SJCRH30 (cell line): ENCODE measurements around the gene FIBP. TPM values are rescaled to one million over a fixed set of nuclear protein-coding genes. Genes with fewer than 3 reads are reported as not detected.

Experiments used
- DNase-seq, 2 experiments: peaks; one replicate each; pipeline ENCODE4 v3.0.0-alpha.2; 2015 to 2020
- H3K27ac ChIP-seq: fragments of 250-450 bp; sonication (Bioruptor Pico); 2 replicates; pipeline ENCODE4 v1.5.1; 2020; ENCODE audit warnings: mild to moderate bottlenecking, moderate library complexity
- H3K27me3 ChIP-seq: fragments of 250-450 bp; sonication (Bioruptor Pico); 2 replicates; pipeline ENCODE4 v1.5.1; 2020; ENCODE audit warnings: mild to moderate bottlenecking, moderate library complexity
- H3K36me3 ChIP-seq: fragments of 250-450 bp; sonication (Bioruptor Pico); 2 replicates; pipeline ENCODE4 v1.5.1; 2020; ENCODE audit warnings: mild to moderate bottlenecking, moderate library complexity
- H3K4me1 ChIP-seq: fragments of 250-450 bp; sonication (Bioruptor Pico); 2 replicates; pipeline ENCODE4 v1.5.1; 2020; ENCODE audit warnings: mild to moderate bottlenecking, moderate library complexity
- H3K4me3 ChIP-seq: fragments of 250-450 bp; sonication (Bioruptor Pico); 2 replicates; pipeline ENCODE4 v1.5.1; 2020; ENCODE audit warnings: mild to moderate bottlenecking, moderate library complexity
- H3K9me3 ChIP-seq: fragments of 250-450 bp; sonication (Bioruptor Pico); replicated peaks from 2 replicates; pipeline ENCODE4 v1.5.1; 2020; ENCODE audit warnings: mild to moderate bottlenecking, moderate library complexity
- total RNA-seq: library from RNA; depleted of rRNA; stranded (reverse); fragments of >200 nt; shearing (Covaris generic); gene quantifications from 2 replicates; pipeline ENCODE4 v1.2.3, GENCODE V29; 2014

Gene FIBP
- total RNA-seq, 1 experiment from 2014 or later = 64.3 TPM

DNA sequence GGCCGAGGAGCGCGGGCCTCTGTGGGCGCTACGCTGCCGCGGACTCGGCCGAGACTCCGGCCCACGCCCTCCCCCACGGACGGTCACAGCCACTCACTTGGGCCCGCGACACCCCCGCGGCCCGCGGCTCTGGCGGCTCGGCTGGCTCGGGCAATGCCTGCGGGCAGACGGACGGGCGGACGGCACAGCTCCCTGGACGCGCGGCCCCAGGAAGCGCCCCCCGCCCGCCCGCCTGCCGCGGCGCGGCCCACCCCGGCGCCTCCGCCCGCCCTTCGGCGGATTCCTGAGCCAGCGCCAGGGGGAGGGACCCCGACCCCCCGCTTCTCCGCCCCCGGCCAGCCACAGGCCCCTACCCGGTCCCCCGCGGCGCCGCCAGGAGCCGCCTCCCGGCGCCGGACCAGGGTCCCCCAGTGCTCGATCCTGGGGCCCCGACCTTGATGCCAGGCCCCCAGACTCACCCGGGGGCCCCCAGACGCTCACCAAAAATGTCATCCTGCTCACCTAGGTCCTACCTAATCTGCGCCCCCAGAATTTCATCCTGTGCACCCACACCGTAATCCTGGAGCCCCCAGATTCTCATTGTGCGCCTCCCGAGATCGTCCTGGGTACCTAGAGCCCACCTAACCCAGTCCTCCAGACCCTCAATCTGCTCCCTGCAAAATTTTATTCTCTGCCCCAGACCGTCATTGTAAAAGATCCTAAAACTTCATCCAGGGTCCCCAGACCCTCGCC lies 15.5 kb downstream of the FIBP start, which contains the start of gene EFEMP2:
Gene EFEMP2, minus strand, starts transcription at position 215 of the 732 bp plus-strand sequence. CDS start 446 bp downstream, outside the sequence.
- H3K27ac ChIP-seq = peak within 1 kb of the TSS; percentile 19; the same call in 1 of the 2 replicates
- peaks cover 5% of the 10 kb centered on the region; the same call in 1 of the 2 replicates for H3K4me1 ChIP-seq
- H3K9me3 ChIP-seq = no peaks in the 10 kb centered on the region
- H3K27me3 ChIP-seq = no peaks in the 10 kb centered on the region
- peak within 1 kb of the TSS; percentile 58 for H3K4me3 ChIP-seq
- H3K36me3 ChIP-seq = peaks cover 2% of the 10 kb centered on the region
- DNase-seq = peak; percentile 41 to 42

DNA sequence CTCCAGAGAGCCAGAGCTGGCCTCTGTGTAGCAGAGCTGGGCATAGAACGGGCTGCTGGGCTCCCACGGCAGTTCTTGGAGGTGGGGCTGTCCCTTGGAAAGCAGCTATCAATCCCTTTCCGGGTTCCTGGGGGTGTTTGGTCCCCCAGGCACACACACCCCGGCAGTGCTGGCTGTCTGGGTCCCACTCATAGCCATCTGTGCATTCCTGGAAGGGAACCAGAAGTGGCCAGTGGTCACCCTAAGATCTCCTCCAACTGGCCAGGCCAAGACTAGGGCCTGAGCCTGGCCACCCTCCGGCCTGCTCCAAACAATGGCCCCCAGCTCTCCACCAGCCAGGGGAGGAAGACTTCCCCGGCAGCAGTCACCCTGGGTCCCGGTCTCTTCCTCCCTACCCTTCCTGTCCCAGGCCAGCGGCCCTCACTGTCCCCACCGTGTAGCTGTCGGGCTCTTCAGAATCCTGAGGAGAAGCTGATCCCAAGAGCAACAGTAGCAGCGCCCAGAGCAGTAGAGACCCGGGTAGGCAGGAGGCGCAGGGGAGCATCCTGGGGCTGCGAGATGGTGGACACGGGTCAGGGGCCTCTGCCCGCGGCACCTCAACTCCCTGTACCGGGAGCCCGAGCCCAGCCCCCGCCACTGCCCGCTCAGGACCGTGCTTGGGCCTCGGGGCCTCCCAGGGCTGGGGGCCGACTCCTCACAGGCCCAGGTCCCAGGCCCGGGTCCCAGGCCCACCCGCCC lies 16.3 kb downstream of the FIBP start:
- peak; percentile 42 to 55 for DNase-seq
- Histone ChIP-seq H3K27me3 (no peaks in the 10 kb centered on the region), H3K27ac (peak overlapping the region; percentile 19; the same call in 1 of the 2 replicates), H3K4me3 (peak overlapping the region; percentile 58), H3K36me3 (peaks cover 7% of the 10 kb centered on the region), H3K4me1 (peaks cover 5% of the 10 kb centered on the region; the same call in 1 of the 2 replicates), H3K9me3 (no peaks in the 10 kb centered on the region)

DNA sequence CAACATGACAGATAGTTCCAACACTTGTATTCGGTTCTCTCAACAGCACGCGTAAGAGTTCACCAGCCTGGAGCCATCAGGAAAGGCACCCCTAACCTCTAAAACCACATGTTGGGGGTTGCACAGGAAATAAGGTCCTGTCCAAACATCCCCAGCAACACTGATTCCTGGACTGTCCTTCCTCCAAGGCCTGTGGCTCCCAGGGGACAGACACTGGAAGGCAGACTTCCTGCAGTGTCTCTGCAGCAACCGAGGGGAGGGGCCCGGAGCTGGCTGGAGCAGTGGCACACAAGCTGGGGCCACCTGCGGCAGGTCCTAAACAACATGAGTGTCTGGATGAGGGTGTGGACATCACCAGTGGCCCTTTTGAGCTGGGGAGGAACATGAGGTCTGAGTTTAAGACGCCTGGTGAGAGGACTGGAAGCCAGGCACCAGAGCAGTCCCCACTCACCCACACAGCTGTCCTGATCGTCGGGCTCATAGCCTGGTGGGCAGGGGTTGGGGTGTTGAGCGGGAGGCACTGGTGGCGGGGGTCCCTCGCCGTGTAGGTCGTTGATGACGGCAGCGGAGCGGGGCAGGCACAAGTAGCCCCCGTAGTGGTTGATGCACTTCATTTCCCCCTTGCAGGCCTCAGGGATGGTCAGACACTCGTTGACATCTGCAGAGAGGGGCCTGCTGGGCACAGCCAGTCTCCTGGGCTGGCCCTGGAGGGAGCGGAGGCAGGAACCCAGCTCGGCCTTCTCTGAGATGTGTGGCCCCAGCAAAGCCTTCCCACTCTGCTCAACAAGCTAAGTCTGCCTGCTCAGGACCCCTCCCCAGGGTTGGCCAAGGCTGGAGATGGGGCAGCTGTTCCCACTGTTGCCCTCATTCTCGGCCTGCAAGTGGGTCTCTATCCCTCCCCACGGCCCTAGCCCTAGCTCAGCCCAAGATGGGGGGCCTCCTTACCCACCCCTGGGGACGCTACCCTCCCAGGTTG lies 17.3 kb downstream of the FIBP start:
- Histone ChIP-seq H3K27me3 (no peaks in the 10 kb centered on the region), H3K4me3 (no peak overlapping the region), H3K9me3 (no peaks in the 10 kb centered on the region), H3K4me1 (peaks cover 5% of the 10 kb centered on the region; the same call in 1 of the 2 replicates), H3K36me3 (peaks cover 14% of the 10 kb centered on the region), H3K27ac (no peak overlapping the region)
- no peak for DNase-seq

DNA sequence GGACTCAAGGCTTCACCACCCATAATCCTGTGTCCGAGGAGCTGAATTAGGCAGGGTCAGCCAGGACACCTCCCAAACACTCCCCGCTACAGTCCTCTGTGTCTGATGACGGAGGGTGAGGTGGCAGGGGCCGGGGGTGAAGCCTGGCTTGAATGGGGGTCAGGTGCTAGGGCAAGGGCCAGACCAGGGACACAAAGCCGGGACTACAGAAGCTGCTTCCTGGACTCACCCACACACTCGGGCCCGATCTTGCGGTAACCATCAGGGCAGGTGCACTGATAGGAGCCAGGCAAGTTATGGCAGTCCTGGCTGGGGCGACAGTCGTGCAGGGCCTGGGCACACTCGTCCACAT lies 18.0 kb downstream of the FIBP start:
- no peak for DNase-seq
- peaks cover 5% of the 10 kb centered on the region; the same call in 1 of the 2 replicates for H3K4me1 ChIP-seq
- no peaks in the 10 kb centered on the region for H3K27me3 ChIP-seq
- H3K36me3 ChIP-seq = peaks cover 20% of the 10 kb centered on the region
- no peak overlapping the region for H3K27ac ChIP-seq
- no peak overlapping the region for H3K4me3 ChIP-seq
- H3K9me3 ChIP-seq = no peaks in the 10 kb centered on the region

DNA sequence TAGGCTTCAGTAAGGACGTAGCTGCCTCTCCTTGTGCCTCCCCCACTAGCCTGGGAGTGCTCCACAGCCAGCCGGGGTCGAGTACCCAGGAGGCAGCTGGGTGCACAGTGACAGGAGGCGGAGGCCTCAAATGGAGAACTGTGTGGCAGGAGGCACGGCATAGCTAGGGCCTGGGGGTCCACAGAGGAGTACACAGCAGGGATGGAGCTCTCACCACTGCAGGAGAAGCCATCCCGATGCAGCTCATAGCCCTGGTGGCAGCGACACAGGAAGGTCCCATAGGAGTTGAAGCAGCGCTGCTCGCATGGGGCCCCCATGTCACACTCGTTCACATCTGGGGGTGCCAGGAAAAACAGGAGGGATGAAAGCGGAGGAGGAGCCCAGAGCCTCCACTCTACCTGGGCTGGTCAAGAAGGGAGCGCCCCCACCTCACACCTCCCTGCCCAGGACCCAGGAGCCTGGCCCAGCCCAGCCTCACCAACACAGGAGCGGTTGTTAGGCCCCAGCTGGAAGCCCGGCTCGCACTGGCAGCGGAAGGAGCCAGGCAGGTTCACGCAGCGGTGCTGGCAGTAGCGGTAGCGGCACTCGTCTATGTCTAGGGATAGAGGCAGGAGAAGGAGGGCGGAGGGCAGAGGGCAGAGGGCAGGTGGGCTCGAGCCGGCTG lies 18.5 kb downstream of the FIBP start:
- Histone ChIP-seq H3K27me3 (no peaks in the 10 kb centered on the region), H3K9me3 (no peaks in the 10 kb centered on the region), H3K27ac (no peak overlapping the region), H3K4me1 (peaks cover 5% of the 10 kb centered on the region; the same call in 1 of the 2 replicates), H3K4me3 (no peak overlapping the region), H3K36me3 (peaks cover 25% of the 10 kb centered on the region)
- no peak for DNase-seq

DNA sequence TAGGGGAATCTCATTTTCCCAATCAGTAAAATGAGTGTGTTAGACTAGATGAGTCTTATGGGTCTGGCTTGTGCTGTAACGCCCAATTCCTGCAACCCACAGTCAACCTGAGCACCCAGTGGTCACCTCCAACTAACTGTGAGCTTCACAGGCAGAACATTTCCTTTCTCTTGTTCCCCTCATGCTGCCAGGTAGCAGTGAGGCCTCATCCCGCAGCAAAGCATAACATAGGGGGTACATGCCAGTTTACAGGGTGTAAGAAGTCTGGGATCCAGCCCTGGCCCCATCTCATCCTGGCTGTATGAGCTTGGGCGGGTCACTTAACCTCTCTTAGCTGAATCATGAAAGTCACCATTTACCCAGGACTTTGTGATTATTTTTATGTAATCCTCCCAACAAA lies 19.4 kb downstream of the FIBP start:
- Histone ChIP-seq H3K9me3 (no peaks in the 10 kb centered on the region), H3K36me3 (peaks cover 28% of the 10 kb centered on the region), H3K4me3 (no peak overlapping the region), H3K27me3 (no peaks in the 10 kb centered on the region), H3K4me1 (peaks cover 5% of the 10 kb centered on the region; the same call in 1 of the 2 replicates), H3K27ac (no peak overlapping the region)
- no peak for DNase-seq

DNA sequence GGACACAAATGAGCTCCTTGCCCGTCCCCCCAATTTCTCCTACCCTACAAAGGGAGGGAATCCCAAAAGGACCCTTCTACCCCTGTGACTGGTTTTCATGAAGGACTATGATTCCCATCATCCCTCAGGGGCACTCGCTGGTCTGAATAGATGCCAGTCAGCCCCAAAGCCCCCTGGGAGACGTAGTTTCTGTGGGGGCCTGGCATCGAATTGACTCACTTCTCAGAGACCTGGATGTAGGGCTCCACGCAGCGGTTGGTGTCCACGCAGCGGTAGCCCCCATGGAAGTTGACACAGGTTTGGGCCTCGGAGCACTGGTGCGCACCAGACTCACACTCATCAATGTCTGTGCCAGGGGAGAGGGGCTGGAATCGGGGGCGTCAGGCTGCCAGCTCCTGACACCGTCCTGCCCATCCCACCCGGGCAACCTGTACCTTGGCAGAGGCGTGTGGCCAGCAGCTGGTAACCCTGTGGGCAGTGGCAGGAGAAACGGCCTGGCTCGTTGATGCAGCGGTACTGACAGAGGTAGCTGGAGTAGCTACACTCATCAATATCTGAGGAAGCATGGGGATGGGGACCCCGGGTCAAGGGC lies 20.1 kb downstream of the FIBP start:
- H3K4me3 ChIP-seq = no peak overlapping the region
- DNase-seq = peak in 1 of 2 experiments; percentile 36
- H3K4me1 ChIP-seq = peaks cover 5% of the 10 kb centered on the region; the same call in 1 of the 2 replicates
- H3K36me3 ChIP-seq = peaks cover 32% of the 10 kb centered on the region
- no peak overlapping the region for H3K27ac ChIP-seq
- H3K9me3 ChIP-seq = no peaks in the 10 kb centered on the region
- H3K27me3 ChIP-seq = no peaks in the 10 kb centered on the region

DNA sequence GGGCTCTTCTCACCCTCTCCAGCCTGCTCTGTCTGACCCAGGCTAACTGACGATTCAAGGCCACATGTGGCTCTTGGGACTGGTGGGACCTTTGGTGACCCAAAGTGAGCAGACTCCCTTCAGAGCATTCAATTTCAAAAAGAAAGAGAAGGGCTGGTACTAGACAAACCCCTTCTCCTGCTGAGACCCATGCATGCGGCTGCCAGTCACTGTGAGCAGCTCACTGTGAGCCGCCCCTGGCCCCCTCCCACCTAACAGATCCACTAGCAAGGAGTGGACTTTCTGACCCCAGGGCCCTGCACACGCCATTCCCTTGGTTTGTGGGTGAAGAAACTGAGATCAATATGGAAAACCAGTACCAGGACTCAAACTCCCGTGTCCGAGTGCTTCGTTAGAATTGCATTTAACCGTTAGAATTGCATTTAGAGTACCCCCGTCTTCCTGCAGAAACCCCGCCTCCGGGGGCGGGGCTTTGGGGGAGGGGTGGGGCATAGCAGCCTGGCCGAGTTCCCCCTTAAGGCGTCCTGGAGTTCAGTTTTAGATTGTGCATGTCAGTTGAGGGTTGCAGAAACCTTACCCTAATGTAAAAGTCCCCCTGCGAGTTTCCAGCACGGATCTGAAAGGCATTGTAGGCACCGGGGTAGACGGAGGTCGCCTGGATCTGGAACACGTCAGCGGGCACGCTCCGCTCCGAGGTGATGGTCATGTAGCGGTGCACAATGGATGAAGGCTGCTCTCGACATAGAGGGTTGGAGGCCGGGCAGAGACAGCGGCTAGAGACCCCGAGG lies 20.8 kb downstream of the FIBP start:
- Histone ChIP-seq H3K27ac (no peak overlapping the region), H3K36me3 (peaks cover 32% of the 10 kb centered on the region), H3K9me3 (no peaks in the 10 kb centered on the region), H3K4me1 (peaks cover 5% of the 10 kb centered on the region; the same call in 1 of the 2 replicates), H3K27me3 (no peaks in the 10 kb centered on the region), H3K4me3 (no peak overlapping the region)
- no peak for DNase-seq

DNA sequence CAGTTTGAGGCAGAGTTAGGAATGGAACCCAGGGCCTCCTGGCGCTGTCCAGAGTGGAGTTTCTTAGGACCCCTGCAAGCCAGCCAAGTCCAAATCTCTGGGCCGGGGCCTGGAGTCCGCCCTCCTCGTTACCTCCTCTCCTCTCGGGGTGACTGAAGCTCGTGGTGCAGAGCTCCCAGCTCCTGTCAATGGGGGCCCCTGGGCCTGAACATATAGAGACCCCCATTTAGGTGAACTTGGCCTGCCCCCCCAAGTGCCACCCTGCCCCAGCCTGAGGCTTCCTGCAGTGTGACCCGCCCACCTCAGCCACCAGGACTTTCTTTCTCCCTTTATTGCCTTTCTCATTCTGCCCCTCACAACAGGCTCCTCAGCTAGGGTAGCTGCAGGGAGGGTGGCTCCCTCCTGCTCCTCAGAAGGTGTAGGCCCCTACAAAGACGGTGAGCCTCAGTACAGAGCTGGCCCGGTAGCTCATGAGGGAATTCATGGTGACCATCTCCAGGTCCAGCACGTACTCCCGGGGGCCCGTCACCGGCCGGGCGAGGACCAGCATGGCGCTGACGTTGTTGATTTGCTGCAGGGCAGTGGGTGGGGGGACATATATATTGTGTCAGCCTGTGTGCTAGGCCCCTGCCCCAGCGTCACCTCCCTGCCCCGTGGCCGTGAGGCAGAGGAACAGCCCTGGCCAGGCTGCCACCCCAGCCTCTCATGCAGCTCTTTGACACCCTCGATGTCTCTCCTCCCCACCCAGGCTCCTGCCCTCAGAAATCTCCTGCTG lies 21.6 kb downstream of the FIBP start:
- Histone ChIP-seq H3K9me3 (no peaks in the 10 kb centered on the region), H3K36me3 (peaks cover 32% of the 10 kb centered on the region), H3K4me1 (peaks cover 2% of the 10 kb centered on the region; the same call in 1 of the 2 replicates), H3K27me3 (no peaks in the 10 kb centered on the region), H3K4me3 (no peak overlapping the region), H3K27ac (no peak overlapping the region)
- no peak for DNase-seq

DNA sequence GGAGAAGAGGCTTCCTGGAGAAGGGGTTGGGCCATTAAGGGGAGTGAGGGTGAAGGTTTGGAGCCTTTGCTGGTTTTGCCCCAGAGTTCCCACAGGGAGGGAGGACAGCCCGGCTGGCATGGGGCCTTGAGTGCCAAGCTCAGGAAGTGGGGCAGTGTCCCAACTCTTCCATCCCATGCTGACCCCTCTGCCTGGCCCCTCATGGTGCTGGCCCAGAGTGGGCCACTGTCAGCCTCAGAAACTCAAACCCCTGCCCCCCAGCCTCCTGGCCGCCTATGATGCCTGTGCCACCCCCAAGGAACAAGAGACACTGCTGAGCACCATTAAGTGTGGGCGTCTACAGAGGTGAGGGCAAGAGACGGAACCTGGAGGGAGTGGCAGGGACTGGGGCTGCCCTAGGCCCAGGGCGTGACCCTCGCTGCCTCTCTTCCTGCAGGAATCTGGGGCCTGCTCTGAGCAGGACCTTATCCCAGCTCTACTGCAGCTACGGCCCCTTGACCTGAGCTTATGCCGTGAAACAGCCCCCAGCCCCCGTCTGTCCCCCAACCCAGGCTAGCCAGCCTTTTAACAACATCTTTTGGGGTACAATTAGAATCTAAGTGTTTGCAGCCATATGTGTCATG lies 22.6 kb downstream of the FIBP start:
- Histone ChIP-seq H3K27ac (no peak overlapping the region), H3K27me3 (no peaks in the 10 kb centered on the region), H3K4me3 (no peak overlapping the region), H3K4me1 (peaks cover under 1% of the 10 kb centered on the region; the same call in 1 of the 2 replicates), H3K36me3 (peaks cover 32% of the 10 kb centered on the region), H3K9me3 (no peaks in the 10 kb centered on the region)
- no peak for DNase-seq

DNA sequence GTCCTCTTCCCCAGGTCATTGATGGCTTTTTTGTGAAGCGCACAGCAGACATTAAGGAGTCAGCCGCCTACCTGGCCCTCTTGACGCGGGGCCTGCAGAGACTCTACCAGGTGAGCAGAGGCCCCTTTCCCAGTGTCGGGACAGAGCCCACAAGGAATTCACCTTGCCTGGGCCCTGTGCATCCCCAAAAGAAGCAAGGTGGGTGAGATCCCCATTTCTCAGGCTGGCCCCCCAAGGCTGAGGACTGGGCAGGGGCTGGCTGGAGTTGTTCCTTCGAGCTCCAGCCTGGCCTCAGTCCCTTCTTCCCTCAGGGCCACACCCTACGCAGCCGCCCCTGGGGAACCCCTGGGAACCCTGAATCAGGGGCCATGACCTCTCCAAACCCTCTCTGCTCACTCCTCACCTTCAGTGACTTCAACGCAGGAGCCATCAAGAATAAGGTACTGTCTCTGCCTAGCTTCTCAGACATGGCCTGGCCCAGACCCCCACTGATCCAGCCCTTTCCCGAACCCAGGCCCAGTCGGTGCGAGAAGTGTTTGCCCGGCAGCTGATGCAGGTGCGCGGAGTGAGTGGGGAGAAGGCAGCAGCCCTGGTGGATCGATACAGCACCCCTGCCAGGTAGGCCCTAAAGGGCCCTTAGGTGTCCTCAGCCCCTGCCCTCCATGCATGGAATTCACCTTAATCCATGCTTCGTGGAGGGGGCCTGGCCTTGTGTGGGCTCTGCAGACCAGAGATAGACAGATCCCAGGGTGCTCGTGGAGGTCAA lies 23.4 kb downstream of the FIBP start:
- no peak overlapping the region for H3K4me3 ChIP-seq
- peaks cover 32% of the 10 kb centered on the region for H3K36me3 ChIP-seq
- no peak for DNase-seq
- no peaks in the 10 kb centered on the region for H3K27me3 ChIP-seq
- H3K9me3 ChIP-seq = no peaks in the 10 kb centered on the region
- no peaks in the 10 kb centered on the region; the same call in 1 of the 2 replicates for H3K4me1 ChIP-seq
- H3K27ac ChIP-seq = no peak overlapping the region
